ENCODE measurements around the gene IMMP2L. TPM values are rescaled to one million over a fixed set of nuclear protein-coding genes. Genes with fewer than 3 reads are reported as not detected.

IMMP2L gene
- total and polyA plus RNA-seq, 7 donors = 9.3 to 43.0 (median 19.2) TPM

GRCh38 chr7:111190804-111191203 lies 371.5 kb downstream of the IMMP2L start:
- DNase-seq = no peak
- Histone ChIP-seq H3K36me3 (ENCODE audit: insufficient read depth in 1 of 2, low read depth in 1 of 2) (no peaks in the 10 kb centered on the region), H3K9me3 (no peaks in the 10 kb centered on the region), H3K4me3 (no peak overlapping the region), H3K27ac (no peak overlapping the region), H3K4me1 (no peaks in the 10 kb centered on the region), H3K27me3 (ENCODE audit: insufficient read depth in 3 of 3, low read length in 2 of 3) (no peaks in the 10 kb centered on the region)
- intact Hi-C loops (cut with DNase I) = loop anchor here in 1 of 2 donors (10.0 kb wide), 1 partner anchor 1744 kb away; a partner anchor contains a TSS
- 95 to 100% (median 96%) methylated on average over 2 of the region's 2 CpGs for WGBS, 3 donors
- no peak for TF ChIP-seq CTCF (IDR thresholded peaks at IDR 0.05)
- ATAC-seq = no peak

DNA sequence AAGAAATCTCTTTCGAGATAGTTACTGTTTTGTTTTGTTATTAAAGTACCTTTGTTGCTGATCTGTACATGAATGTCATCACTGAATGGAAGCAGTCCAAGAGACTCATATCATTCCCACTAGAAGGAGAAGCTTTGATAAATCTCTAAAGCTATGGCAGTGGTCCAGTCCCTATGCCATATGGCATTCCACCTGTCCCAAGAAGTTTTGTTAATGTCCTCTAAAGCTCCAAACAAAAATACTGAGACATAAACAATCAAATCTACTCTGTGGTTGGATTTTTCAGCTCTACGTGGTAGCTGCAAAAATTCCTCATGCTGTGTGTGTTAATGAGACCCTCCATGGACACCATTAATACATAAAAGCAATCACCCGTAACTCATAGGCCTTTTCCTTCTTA lies 377.3 kb downstream of the IMMP2L start:
- Histone ChIP-seq H3K4me3 (no peak overlapping the region), H3K9me3 (no peaks in the 10 kb centered on the region), H3K4me1 (no peaks in the 10 kb centered on the region), H3K27me3 (ENCODE audit: insufficient read depth in 3 of 3, low read length in 2 of 3) (no peaks in the 10 kb centered on the region), H3K36me3 (ENCODE audit: insufficient read depth in 1 of 2, low read depth in 1 of 2) (no peaks in the 10 kb centered on the region), H3K27ac (no peak overlapping the region)
- ATAC-seq (no peak), DNase-seq (no peak)
- intact Hi-C loops (cut with DNase I) = no loop called here
- WGBS, 3 donors = 89 to 90% (median 89%) methylated on average over 3 of the region's 3 CpGs
- no peak for TF ChIP-seq CTCF (IDR thresholded peaks at IDR 0.05)

DNA sequence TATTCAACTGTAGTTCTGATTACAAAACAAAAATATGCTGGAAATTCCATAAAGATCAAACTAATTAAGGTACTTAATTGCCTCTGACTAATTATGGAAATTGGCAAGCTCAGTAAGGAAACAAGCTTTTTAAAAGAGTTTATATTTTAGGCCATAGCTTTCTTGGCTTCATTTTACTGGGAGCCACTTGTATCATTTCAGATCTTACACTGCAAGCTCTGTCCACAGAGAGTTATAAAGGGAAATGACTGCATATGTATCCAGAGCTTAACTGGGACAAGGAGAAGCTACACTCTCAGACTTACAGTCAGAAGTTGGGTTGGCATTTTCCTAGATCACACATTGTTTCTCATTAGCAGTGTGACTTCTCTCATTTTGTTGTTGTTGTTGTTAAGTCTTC lies 379.0 kb downstream of the IMMP2L start:
- H3K4me1 ChIP-seq = no peaks in the 10 kb centered on the region
- no peak overlapping the region for H3K27ac ChIP-seq
- TF ChIP-seq CTCF (IDR thresholded peaks at IDR 0.05) = no peak
- no peaks in the 10 kb centered on the region for H3K36me3 ChIP-seq (ENCODE audit: insufficient read depth in 1 of 2, low read depth in 1 of 2)
- H3K27me3 ChIP-seq (ENCODE audit: insufficient read depth in 3 of 3, low read length in 2 of 3) = no peaks in the 10 kb centered on the region
- H3K9me3 ChIP-seq = no peaks in the 10 kb centered on the region
- no peak for DNase-seq
- ATAC-seq = peak in 3 of 4 donors; percentile 72 to 98 (median 96)
- intact Hi-C loops (cut with DNase I) = no loop called here
- H3K4me3 ChIP-seq = no peak overlapping the region

DNA sequence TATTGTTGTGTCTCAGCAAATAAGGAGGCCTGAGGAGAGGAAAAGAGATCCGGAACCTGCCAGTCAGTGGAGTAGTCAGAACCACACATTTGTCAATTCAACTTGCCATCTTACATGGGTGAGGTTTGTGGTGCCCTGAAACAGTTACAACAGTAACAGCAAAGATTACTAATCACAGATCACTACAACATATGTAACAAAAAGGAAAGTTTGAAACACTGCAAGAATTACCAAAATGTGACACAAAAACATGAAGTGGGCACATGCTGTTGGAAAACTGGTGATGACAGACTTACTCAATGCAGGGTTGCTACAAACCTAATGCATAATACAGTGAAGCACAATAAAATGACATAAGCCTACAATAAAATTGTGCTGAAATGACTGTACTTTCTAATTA lies 382.0 kb downstream of the IMMP2L start:
- H3K4me3 ChIP-seq = no peak overlapping the region
- H3K27me3 ChIP-seq (ENCODE audit: insufficient read depth in 3 of 3, low read length in 2 of 3) = no peaks in the 10 kb centered on the region
- H3K4me1 ChIP-seq = no peaks in the 10 kb centered on the region
- no peaks in the 10 kb centered on the region for H3K9me3 ChIP-seq
- no peak overlapping the region for H3K27ac ChIP-seq
- 91 to 97% (median 92%) methylated on average over 1 of the region's 1 CpG for WGBS, 3 donors
- no peak for DNase-seq
- intact Hi-C loops (cut with DNase I) = no loop called here
- no peak for ATAC-seq
- TF ChIP-seq CTCF (IDR thresholded peaks at IDR 0.05) = no peak
- H3K36me3 ChIP-seq (ENCODE audit: insufficient read depth in 1 of 2, low read depth in 1 of 2) = no peaks in the 10 kb centered on the region

DNA sequence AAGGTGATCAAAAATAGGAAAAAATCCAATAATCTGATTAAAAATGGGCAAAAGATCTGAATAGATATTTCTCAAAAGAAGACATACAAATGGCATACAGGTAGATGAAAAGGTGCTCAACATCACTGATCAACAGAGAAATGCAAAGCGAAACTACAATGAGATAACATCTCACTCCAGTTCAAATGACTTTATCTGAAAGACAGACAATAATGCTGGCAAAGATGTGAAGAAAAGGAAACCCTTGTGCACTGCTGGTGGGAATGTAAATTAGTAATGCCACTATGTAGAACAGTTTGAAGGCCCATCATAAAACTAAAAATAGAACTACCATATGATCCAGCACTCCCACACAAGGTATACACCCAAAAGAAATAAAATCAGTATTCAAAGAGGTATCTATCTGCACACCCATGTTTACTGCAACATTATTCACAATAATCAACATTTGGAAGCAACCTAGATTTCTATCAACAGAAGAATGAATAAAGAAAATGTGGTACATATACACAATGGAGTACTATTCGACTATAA lies 386.3 kb downstream of the IMMP2L start:
- intact Hi-C loops (cut with DNase I) = no loop called here
- H3K9me3 ChIP-seq = no peaks in the 10 kb centered on the region
- H3K4me1 ChIP-seq = no peaks in the 10 kb centered on the region
- H3K4me3 ChIP-seq = no peak overlapping the region
- ATAC-seq (no peak), DNase-seq (no peak)
- no peaks in the 10 kb centered on the region for H3K36me3 ChIP-seq (ENCODE audit: insufficient read depth in 1 of 2, low read depth in 1 of 2)
- no peaks in the 10 kb centered on the region for H3K27me3 ChIP-seq (ENCODE audit: insufficient read depth in 3 of 3, low read length in 2 of 3)
- TF ChIP-seq CTCF (IDR thresholded peaks at IDR 0.05) = no peak
- H3K27ac ChIP-seq = no peak overlapping the region
- WGBS, 3 donors = 97% methylated on average over 2 of the region's 2 CpGs

Data from psoas muscle (tissue), 8 donors.